Right lobe of liver (tissue), 6 donors: Measurements from ENCODE around the gene ACTN4. TPM values are rescaled to one million over a fixed set of nuclear protein-coding genes. Genes with fewer than 3 reads are reported as not detected.
A peak's percentile ranks its signal among the peaks of the same experiment; 100 is the strongest.

Experiments used
- ATAC-seq, 4 donors: fragments of 200-7000 bp; cut with Tn5 transposase; one replicate each; pipeline ENCODE4 v1.9.1; 2020; ENCODE audit warnings: mild to moderate bottlenecking in 4 of 4, moderate library complexity in 4 of 4
- DNase-seq, 3 donors: peaks; one replicate each; pipeline ENCODE4 v3.0.0-alpha.2; 2020
- H3K27ac ChIP-seq, 3 donors: fragments of 200-600 bp; one replicate each; pipeline ENCODE4 v1.8.0; 2022
- H3K27me3 ChIP-seq, 2 donors: fragments of 200-600 bp; one replicate each; pipeline ENCODE4 v1.8.0; 2022
- H3K36me3 ChIP-seq, 4 donors: fragments of 200-600 bp; sonication (generic) in 1 of 4; one replicate each; pipeline versions ENCODE4 v1.5.1 to v1.8.0; 2017 to 2022; ENCODE audit warnings: control low read depth in 1 of 4
- H3K4me1 ChIP-seq, 4 donors: fragments of 200-600 bp; sonication (generic) in 1 of 4; one replicate each; pipeline versions ENCODE4 v1.5.1 to v1.8.0; 2017 to 2022; ENCODE audit warnings: control low read depth in 1 of 4
- H3K4me3 ChIP-seq, 3 donors: fragments of 200-600 bp; one replicate each; pipeline ENCODE4 v1.8.0; 2022
- H3K9me3 ChIP-seq, 4 donors: fragments of 200-600 bp; sonication (generic) in 1 of 4; one replicate each; pipeline versions ENCODE4 v1.5.1 to v1.8.0; 2017 to 2022; ENCODE audit warnings: control low read depth in 1 of 4
- POLR2A ChIP-seq: fragments of 450-650 bp; IDR thresholded peaks from one replicate; pipeline ENCODE4 v1.6.1; 2017; ENCODE audit warnings: antibody characterized with exemption, mild to moderate bottlenecking
- WGBS: methylation state at CpG from one replicate; pipeline ENCODE4 v1.1.6; 2018; ENCODE audit warnings: low coverage, low lambda C conversion rate; ENCODE audit not compliant: insufficient coverage; ENCODE audit errors: missing lambda C conversion rate; 5-methylcytosine and 5-hydroxymethylcytosine counted together
- intact Hi-C, 2 donors: fragments of 100-400 bp; cut with DNase I; formaldehyde crosslinking; loops; one replicate each; pipeline versions ENCODE4 v1.11.2 to v1.14.1; 2022
- total RNA-seq, 6 experiments: library from RNA; depleted of rRNA in 2 of 6; stranded (reverse); fragments of >200 nt in 2 of 6; fragmentation: NEBNext Ultra II Directional in 3 of 6; extraction: Animal tissue kit (Norgen Biotek cat#: 25700) in 3 of 6; gene quantifications; one replicate each; pipeline versions ENCODE4 v1.1.0 to v1.2.4, GENCODE V29; 2016 to 2023
- TF ChIP-seq, protein P1 (sequence below), 4 donors: fragments of 200-600 bp in 3 of 4; fragments of 450-650 bp in 1 of 4; IDR thresholded peaks; one replicate each; pipeline versions ENCODE4 v1.5.1 to v1.8.0; 2016 to 2022; ENCODE audit warnings: antibody characterized with exemption in 4 of 4, mild to moderate bottlenecking in 2 of 4
- donor health status: DM: no; HTN: yes; CAD: no.
- donor health status: DM: no; HTN: no; CAD: no.
- donor health status: DM: no; HTN: no; CAD: no.
- donor health status: DM: no; HTN: yes; CAD: no.
- donor health status: DM: no; HTN: yes; CAD: no.

Gene ACTN4
- total RNA-seq, 6 experiments from 2014 or later: 142 to 306 (median 201) TPM

GRCh38 chr19:38710416-38710702 lies 62.9 kb downstream of the ACTN4 start:
- 61% methylated on average over 2 of the region's 2 CpGs for WGBS
- intact Hi-C loops: no loop called here
- no peak for TF ChIP-seq POLR2A
- TF ChIP-seq, protein P1, sequence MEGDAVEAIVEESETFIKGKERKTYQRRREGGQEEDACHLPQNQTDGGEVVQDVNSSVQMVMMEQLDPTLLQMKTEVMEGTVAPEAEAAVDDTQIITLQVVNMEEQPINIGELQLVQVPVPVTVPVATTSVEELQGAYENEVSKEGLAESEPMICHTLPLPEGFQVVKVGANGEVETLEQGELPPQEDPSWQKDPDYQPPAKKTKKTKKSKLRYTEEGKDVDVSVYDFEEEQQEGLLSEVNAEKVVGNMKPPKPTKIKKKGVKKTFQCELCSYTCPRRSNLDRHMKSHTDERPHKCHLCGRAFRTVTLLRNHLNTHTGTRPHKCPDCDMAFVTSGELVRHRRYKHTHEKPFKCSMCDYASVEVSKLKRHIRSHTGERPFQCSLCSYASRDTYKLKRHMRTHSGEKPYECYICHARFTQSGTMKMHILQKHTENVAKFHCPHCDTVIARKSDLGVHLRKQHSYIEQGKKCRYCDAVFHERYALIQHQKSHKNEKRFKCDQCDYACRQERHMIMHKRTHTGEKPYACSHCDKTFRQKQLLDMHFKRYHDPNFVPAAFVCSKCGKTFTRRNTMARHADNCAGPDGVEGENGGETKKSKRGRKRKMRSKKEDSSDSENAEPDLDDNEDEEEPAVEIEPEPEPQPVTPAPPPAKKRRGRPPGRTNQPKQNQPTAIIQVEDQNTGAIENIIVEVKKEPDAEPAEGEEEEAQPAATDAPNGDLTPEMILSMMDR (IDR thresholded peaks at IDR 0.05): no peak
- Histone ChIP-seq H3K27me3 (no peaks in the 10 kb centered on the region), H3K4me1 (peaks cover 0 to 71% (median 33%) of the 10 kb centered on the region in 4 donors), H3K27ac (peak overlapping the region in 1 of 3 donors; percentile 76), H3K9me3 (no peaks in the 10 kb centered on the region), H3K36me3 (peaks cover 0 to 72% (median 35%) of the 10 kb centered on the region in 4 donors), H3K4me3 (no peak overlapping the region)
- ATAC-seq (no peak), DNase-seq (no peak)

GRCh38 chr19:38710928-38711725 lies 63.7 kb downstream of the ACTN4 start:
- intact Hi-C loops: no loop called here
- Histone ChIP-seq H3K27ac (peak overlapping the region; percentile 43 to 76 (median 71)), H3K4me3 (no peak overlapping the region), H3K36me3 (peaks cover 0 to 71% (median 33%) of the 10 kb centered on the region in 4 donors), H3K9me3 (no peaks in the 10 kb centered on the region), H3K4me1 (peaks cover 0 to 69% (median 33%) of the 10 kb centered on the region in 4 donors), H3K27me3 (no peaks in the 10 kb centered on the region)
- WGBS: 46% methylated on average over 14 of the region's 25 CpGs
- peak in 2 of 3 donors; percentile 64 to 78 for DNase-seq
- peak; percentile 26 to 49 (median 46) for ATAC-seq
- TF ChIP-seq POLR2A: no peak
- TF ChIP-seq, protein P1 (IDR thresholded peaks at IDR 0.05): no peak

GRCh38 chr19:38711726-38712153 lies 64.3 kb downstream of the ACTN4 start:
- H3K27ac ChIP-seq: peak overlapping the region; percentile 43 to 76 (median 71)
- no peak overlapping the region for H3K4me3 ChIP-seq
- ATAC-seq: peak; percentile 9 to 17 (median 13)
- DNase-seq: no peak
- no peaks in the 10 kb centered on the region for H3K9me3 ChIP-seq
- peaks cover 0 to 71% (median 32%) of the 10 kb centered on the region in 4 donors for H3K36me3 ChIP-seq
- H3K4me1 ChIP-seq: peaks cover 0 to 63% (median 32%) of the 10 kb centered on the region in 4 donors
- 20% methylated on average over 3 of the region's 12 CpGs for WGBS
- no peak for TF ChIP-seq POLR2A
- TF ChIP-seq, protein P1 (IDR thresholded peaks at IDR 0.05): no peak
- H3K27me3 ChIP-seq: no peaks in the 10 kb centered on the region
- intact Hi-C loops: no loop called here

DNA sequence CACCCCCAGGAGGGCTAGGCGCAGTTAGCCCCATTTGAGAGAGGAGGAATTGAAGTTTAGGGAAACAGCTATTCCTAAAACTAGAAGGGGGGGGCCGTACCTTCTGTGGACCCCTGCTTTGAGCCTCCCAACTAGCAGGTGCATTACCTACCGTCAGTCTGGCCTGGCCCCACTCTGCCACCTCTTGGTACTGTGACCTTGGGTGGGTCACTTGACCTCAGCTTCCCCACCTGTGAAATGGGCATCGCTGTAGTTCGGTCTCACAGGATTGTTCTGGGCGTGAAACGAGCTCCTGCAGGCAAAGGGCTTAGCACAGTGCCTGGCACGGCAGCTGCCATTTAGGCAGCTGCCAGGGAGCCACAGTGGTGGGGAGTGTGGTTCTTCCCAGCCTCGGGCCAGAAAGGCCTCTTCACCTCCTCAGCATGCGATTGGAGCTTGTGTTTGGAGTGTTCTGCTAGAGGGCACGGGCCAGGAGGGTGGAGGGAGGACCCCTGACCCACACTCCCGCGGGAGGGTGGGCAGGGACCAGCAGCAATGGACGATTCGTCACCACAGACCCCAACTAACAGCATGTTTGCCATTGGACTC lies 64.8 kb downstream of the ACTN4 start:
- Histone ChIP-seq H3K36me3 (peaks cover 0 to 71% (median 36%) of the 10 kb centered on the region in 4 donors), H3K27ac (peak overlapping the region; percentile 43 to 76 (median 71)), H3K9me3 (no peaks in the 10 kb centered on the region), H3K4me3 (no peak overlapping the region), H3K27me3 (no peaks in the 10 kb centered on the region), H3K4me1 (peaks cover 0 to 58% (median 29%) of the 10 kb centered on the region in 4 donors)
- intact Hi-C loops: no loop called here
- TF ChIP-seq, protein P1 (IDR thresholded peaks at IDR 0.05): no peak
- no peak for TF ChIP-seq POLR2A
- DNase-seq: no peak
- WGBS: 20% methylated on average over 2 of the region's 15 CpGs
- ATAC-seq: no peak
